PC-9 (cell line): ENCODE results near the gene FOXJ3.

ENCODE experiments used
- EZH2 ChIP-seq: fragments of 200-600 bp; sonication (generic); IDR thresholded peaks from 2 replicates; pipeline ENCODE4 v1.8.0; 2017; ENCODE audit warnings: antibody characterized with exemption, low read depth
- TF ChIP-seq, protein P1 (sequence below): fragments of 200-600 bp; sonication (generic); conservative IDR thresholded peaks from 2 replicates; pipeline ENCODE4 v1.6.1; 2017; ENCODE audit warnings: mixed run types, antibody characterized with exemption, mild to moderate bottlenecking, moderate library complexity

DNA sequence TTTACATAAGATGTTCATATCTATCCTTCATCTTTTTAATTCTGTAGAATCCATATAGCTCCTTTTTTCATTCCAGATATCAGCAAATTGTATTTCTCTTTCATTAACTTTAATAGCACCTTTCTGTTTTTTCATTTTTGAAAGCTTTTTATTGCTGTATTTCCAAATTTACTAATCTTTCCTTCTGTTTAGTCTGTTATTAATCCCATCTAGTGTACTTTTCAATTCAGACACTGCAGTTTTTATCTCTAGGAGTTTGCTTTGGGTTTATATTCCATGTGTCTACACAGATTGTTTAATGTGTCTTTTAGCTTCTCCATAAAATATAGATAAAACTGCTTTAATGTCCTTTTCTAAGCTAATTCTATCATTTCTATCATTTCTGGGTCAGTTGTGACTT is 133.0 kb downstream of the FOXJ3 start:
- TF ChIP-seq, protein P1, sequence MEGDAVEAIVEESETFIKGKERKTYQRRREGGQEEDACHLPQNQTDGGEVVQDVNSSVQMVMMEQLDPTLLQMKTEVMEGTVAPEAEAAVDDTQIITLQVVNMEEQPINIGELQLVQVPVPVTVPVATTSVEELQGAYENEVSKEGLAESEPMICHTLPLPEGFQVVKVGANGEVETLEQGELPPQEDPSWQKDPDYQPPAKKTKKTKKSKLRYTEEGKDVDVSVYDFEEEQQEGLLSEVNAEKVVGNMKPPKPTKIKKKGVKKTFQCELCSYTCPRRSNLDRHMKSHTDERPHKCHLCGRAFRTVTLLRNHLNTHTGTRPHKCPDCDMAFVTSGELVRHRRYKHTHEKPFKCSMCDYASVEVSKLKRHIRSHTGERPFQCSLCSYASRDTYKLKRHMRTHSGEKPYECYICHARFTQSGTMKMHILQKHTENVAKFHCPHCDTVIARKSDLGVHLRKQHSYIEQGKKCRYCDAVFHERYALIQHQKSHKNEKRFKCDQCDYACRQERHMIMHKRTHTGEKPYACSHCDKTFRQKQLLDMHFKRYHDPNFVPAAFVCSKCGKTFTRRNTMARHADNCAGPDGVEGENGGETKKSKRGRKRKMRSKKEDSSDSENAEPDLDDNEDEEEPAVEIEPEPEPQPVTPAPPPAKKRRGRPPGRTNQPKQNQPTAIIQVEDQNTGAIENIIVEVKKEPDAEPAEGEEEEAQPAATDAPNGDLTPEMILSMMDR, result no peak
- no peak for TF ChIP-seq EZH2
